ENCODE data around the gene ROBO3.

ROBO3 gene

DNA sequence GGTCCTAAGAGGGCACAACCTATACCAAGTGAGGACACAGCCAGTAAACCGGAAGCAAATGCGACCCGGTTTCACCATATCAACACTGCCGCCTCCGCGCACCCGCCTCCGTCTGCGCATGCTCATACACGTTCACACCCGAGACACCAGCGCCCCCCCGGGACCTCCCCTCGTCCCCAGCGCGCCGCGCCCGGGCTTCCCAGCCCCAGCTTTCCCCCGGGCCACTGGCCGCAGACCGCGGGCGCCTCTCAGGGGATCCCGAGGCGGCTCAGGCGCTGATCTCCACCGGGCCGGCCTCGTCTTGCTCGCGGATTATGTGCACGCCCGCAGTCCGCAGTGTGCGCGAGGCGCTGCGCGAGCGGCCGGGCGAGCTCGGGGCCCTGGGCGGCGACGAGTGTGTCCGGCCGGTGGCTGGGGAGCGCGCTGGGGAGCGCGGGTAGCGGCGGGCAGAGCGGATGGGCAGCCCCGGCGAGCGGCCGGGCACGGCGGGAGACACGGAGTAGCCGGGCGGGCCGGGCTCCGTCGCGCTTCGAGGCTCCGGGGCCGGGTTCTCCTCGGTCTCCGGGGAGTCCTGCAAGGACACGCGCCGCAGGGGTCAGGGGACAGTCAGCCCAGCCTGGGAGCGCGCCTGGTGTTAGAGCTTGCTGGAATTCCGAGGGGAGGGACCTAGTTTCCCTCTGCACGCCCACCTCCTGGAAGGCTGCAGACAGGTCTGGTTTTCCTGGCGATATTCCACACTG, 55.8 kb downstream of the ROBO3 start:
- peak; percentile 71 for DNase-seq (ENCODE audit: low read depth)

- no peak for DNase-seq (ENCODE audit: low read depth)
Measured at GRCh38 chr11:124922831-124923230, 57.6 kb downstream of the ROBO3 start.

DNA sequence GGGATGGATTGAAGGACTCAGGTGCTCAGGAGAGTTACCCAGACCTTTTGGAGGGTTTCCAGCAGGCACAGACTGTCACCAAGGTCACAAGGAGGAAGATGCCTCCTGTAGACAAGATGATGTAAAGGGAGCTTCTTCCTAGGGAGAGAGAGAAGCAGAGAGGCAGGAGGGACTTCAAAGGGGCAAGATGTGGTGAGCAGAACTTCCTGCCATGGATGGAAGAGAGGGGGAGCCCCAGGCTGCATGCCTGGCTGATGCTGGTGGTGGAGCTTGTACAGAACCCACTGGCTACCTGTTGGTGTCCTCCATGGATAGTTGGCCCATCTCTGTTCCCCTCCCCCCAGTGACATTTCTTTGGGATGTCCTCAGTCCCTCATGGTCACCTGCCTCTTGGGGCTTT, 58.1 kb downstream of the ROBO3 start:
- no peak for DNase-seq (ENCODE audit: low read depth)

- no peak for DNase-seq (ENCODE audit: low read depth)
Measured at GRCh38 chr11:124928942-124929665, 63.9 kb downstream of the ROBO3 start.

DNA sequence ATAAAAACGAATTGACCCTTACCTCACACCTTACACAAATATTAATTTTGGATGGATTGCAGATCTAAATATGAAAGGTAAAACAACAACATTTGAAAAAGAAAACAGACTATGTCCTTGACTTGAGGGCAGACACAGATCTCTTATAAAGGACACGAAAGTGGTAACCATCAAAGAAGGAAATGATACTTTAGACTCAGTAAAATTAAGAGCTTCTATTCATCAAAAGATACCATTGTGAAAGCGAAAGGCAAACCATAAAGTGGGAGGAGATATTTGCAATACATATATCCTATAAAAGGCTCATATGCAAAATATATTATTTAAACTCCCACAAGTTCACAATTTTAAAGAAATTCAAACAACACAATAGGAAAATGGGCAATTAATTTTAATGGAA, 65.6 kb downstream of the ROBO3 start:
- no peak for DNase-seq (ENCODE audit: low read depth)
